ENCODE data around the gene PRKAR2B. TPM values are rescaled to one million over a fixed set of nuclear protein-coding genes. Genes with fewer than 3 reads are reported as not detected.
A peak's percentile ranks its signal among the peaks of the same experiment; 100 is the strongest.

The PRKAR2B gene
- total and polyA plus RNA-seq, 11 donors: 7.0 to 50.6 (median 18.5) TPM

- peaks cover 0 to 20% (median 13%) of the 10 kb centered on the region in 12 donors for H3K4me1 ChIP-seq
- intact Hi-C loops (cut with DNase I): loop anchor here in 1 of 10 donors (10.0 kb wide), 1 partner anchor 101 kb away; no protein-coding TSS in a partner anchor
- no peak for TF ChIP-seq POLR2A (IDR thresholded peaks at IDR 0.05)
- no peak for TF ChIP-seq CTCF (IDR thresholded peaks at IDR 0.05)
- ATAC-seq: no peak
- no peak for DNase-seq
- H3K27ac ChIP-seq: peak overlapping the region in 11 of 12 donors; percentile 59 to 93 (median 78)
- no peaks in the 10 kb centered on the region for H3K36me3 ChIP-seq
- H3K4me3 ChIP-seq: peak overlapping the region in 2 of 12 donors; percentile 87 to 96
- H3K9me3 ChIP-seq: peaks cover 0 to 5% (median 0%) of the 10 kb centered on the region in 12 donors
- whole genome bisulfite sequencing, 4 donors: 42 to 47% (median 45%) methylated on average over 4 of the region's 4 CpGs
- H3K27me3 ChIP-seq: no peaks in the 10 kb centered on the region
Measured at GRCh38 chr7:107043491-107043890, 1.0 kb upstream of the PRKAR2B start.

GRCh38 chr7:107043921-107044346 is 571 bp upstream of the PRKAR2B start:
- ATAC-seq (no peak), DNase-seq (no peak)
- intact Hi-C loops (cut with DNase I): loop anchor here in 1 of 10 donors (10.0 kb wide), 1 partner anchor 101 kb away; no protein-coding TSS in a partner anchor
- Histone ChIP-seq H3K9me3 (peaks cover 0 to 5% (median 0%) of the 10 kb centered on the region in 12 donors), H3K27me3 (no peaks in the 10 kb centered on the region), H3K36me3 (no peaks in the 10 kb centered on the region), H3K27ac (peak overlapping the region; percentile 35 to 93 (median 77)), H3K4me3 (peak overlapping the region; percentile 25 to 96 (median 85)), H3K4me1 (peaks cover 0 to 20% (median 13%) of the 10 kb centered on the region in 12 donors)
- 15 to 26% (median 21%) methylated on average over 6 of the region's 6 CpGs for WGBS, 4 donors
- TF ChIP-seq POLR2A (IDR thresholded peaks at IDR 0.05) (no peak), CTCF (IDR thresholded peaks at IDR 0.05) (no peak)

GRCh38 chr7:107045195-107045960 is 873 bp downstream of the PRKAR2B start:
- Histone ChIP-seq H3K9me3 (peaks cover 0 to 5% (median 0%) of the 10 kb centered on the region in 12 donors), H3K27me3 (no peaks in the 10 kb centered on the region), H3K27ac (peak overlapping the region in 11 of 12 donors; percentile 55 to 76 (median 70)), H3K36me3 (no peaks in the 10 kb centered on the region), H3K4me3 (peak overlapping the region; percentile 65 to 96 (median 86)), H3K4me1 (peaks cover 0 to 20% (median 12%) of the 10 kb centered on the region in 12 donors)
- intact Hi-C loops (cut with DNase I): loop anchor here in 3 of 10 donors (5.0 to 10.0 kb wide), 2 partner anchors 98 to 99 kb away; no protein-coding TSS in a partner anchor
- DNase-seq (no peak), ATAC-seq (peak in 3 of 4 donors; percentile 15 to 28 (median 16))
- TF ChIP-seq POLR2A (IDR thresholded peaks at IDR 0.05) (no peak), CTCF (IDR thresholded peaks at IDR 0.05) (no peak)
- WGBS, 4 donors: 1 to 2% (median 1%) methylated on average over 22 to 29 of the region's 29 CpGs

- intact Hi-C loops (cut with DNase I): loop anchor here in 3 of 10 donors (5.0 to 10.0 kb wide), 2 partner anchors 99 kb away; no protein-coding TSS in a partner anchor
- H3K4me3 ChIP-seq: peak overlapping the region in 10 of 12 donors; percentile 66 to 96 (median 86)
- ATAC-seq: no peak
Measured at GRCh38 chr7:107045980-107046379, 1.5 kb downstream of the PRKAR2B start.

More at GRCh38 chr7:107045980-107046379, 1.5 kb downstream of the PRKAR2B start:
- H3K27me3 ChIP-seq: no peaks in the 10 kb centered on the region
- no peak for TF ChIP-seq POLR2A (IDR thresholded peaks at IDR 0.05)
- TF ChIP-seq CTCF (IDR thresholded peaks at IDR 0.05): no peak
- H3K27ac ChIP-seq: no peak overlapping the region
- H3K9me3 ChIP-seq: peaks cover 0 to 5% (median 0%) of the 10 kb centered on the region in 12 donors
- H3K36me3 ChIP-seq: no peaks in the 10 kb centered on the region
- peaks cover 0 to 20% (median 12%) of the 10 kb centered on the region in 12 donors for H3K4me1 ChIP-seq
- WGBS, 4 donors: 78 to 89% (median 81%) methylated on average over 1 of the region's 1 CpG
- no peak for DNase-seq

Data from heart left ventricle (tissue), 16 donors.